Transverse colon (tissue), 4 donors: ENCODE data around the gene RPL39L.

Experiments used
- CTCF ChIP-seq, 5 experiments: fragments of 200-600 bp in 3 of 5; fragments of 450-650 bp in 2 of 5; sonication (generic) in 3 of 5; IDR thresholded peaks; 1 replicate in 2 of 5; 2 replicates in 3 of 5; pipeline ENCODE4 v1.5.1; 2016 to 2017; ENCODE audit warnings: antibody characterized with exemption in 5 of 5, inconsistent platforms in 3 of 5, mild to moderate bottlenecking in 2 of 5, moderate library complexity in 1 of 5
- POLR2AphosphoS5 ChIP-seq, 3 donors: sonication (generic); formaldehyde crosslinking; IDR thresholded peaks; one replicate each; pipeline ENCODE4 v1.6.1; 2016; ENCODE audit warnings: antibody characterized with exemption in 3 of 3

- TF ChIP-seq CTCF (IDR thresholded peaks at IDR 0.05) (no peak), POLR2AphosphoS5 (IDR thresholded peaks at IDR 0.05) (no peak)
Measured at GRCh38 chr3:187107989-187108388, 31.3 kb downstream of the RPL39L start.
